ENCODE results near the gene DNAJA1. TPM values are rescaled to one million over a fixed set of nuclear protein-coding genes. Genes with fewer than 3 reads are reported as not detected.

DNAJA1 gene
- polyA plus RNA-seq, 1 donor (not counting 4 experiments of a cell fraction or from before 2014, with no cell fraction given): 169 TPM

DNA sequence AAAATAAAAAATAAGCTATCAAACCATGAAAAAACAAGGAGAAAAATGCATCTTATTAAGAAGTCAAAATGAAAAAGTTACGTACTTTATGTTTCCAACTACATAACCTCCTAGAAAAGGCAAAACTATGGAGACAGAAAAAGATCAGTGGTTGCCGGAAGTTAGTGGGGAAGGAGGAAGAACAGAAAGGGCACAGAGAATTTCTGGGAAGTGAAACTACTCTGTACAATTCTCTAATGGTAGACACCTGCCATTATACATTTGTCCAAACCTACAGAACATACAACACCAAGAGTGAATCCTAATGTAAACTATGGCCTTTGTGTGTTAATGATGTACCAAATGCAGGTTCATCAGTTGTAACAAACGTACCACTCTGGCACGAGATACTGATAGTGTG lies 26.1 kb downstream of the DNAJA1 start:
- Histone ChIP-seq H3K9ac (ENCODE audit: control insufficient read depth, extremely low read depth, insufficient read depth, low read length) (no peak overlapping the region), H3K4me1 (ENCODE audit: control insufficient read depth, extremely low read depth, insufficient read depth, low read length) (no peaks in the 10 kb centered on the region), H4K20me1 (ENCODE audit: control insufficient read depth, extremely low read depth, insufficient read depth, low read length) (no peaks in the 10 kb centered on the region), H3K9me3 (ENCODE audit: control insufficient read depth, low read depth, low read length) (no peaks in the 10 kb centered on the region), H3K4me3 (ENCODE audit: control insufficient read depth in 2 of 3, extremely low read depth in 1 of 3, insufficient read depth in 2 of 3, low read depth in 1 of 3, low read length in 3 of 3) (no peak overlapping the region), H3K9me1 (ENCODE audit: control insufficient read depth, extremely low read depth, insufficient read depth, low read length) (no peaks in the 10 kb centered on the region), H3K27ac (ENCODE audit: control insufficient read depth, insufficient read depth, low read length) (no peak overlapping the region), H3K4me2 (ENCODE audit: control insufficient read depth, extremely low read depth, insufficient read depth, low read depth, low read length) (no peak overlapping the region), H2AFZ (ENCODE audit: control insufficient read depth, low read length) (no peak overlapping the region), H3K79me2 (ENCODE audit: control insufficient read depth, insufficient read depth, low read length) (no peaks in the 10 kb centered on the region), H3K36me3 (ENCODE audit: control insufficient read depth in 2 of 2, extremely low read depth in 1 of 2, insufficient read depth in 2 of 2, low read length in 2 of 2) (peaks cover 9 to 25% of the 10 kb centered on the region in 2 experiments), H3K27me3 (ENCODE audit: control insufficient read depth, extremely low read depth, insufficient read depth, low read length) (no peaks in the 10 kb centered on the region)
- DNase-seq (ENCODE audit: low read depth, low spot score) (no peak), FAIRE-seq (no peak)
- no peak for TF ChIP-seq EZH2 (IDR thresholded peaks at IDR 0.05; ENCODE audit: low read length)
- TF ChIP-seq, protein P1, sequence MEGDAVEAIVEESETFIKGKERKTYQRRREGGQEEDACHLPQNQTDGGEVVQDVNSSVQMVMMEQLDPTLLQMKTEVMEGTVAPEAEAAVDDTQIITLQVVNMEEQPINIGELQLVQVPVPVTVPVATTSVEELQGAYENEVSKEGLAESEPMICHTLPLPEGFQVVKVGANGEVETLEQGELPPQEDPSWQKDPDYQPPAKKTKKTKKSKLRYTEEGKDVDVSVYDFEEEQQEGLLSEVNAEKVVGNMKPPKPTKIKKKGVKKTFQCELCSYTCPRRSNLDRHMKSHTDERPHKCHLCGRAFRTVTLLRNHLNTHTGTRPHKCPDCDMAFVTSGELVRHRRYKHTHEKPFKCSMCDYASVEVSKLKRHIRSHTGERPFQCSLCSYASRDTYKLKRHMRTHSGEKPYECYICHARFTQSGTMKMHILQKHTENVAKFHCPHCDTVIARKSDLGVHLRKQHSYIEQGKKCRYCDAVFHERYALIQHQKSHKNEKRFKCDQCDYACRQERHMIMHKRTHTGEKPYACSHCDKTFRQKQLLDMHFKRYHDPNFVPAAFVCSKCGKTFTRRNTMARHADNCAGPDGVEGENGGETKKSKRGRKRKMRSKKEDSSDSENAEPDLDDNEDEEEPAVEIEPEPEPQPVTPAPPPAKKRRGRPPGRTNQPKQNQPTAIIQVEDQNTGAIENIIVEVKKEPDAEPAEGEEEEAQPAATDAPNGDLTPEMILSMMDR (optimal IDR thresholded peaks at IDR 0.05 in 1 of 3, IDR thresholded peaks at IDR 0.05 in 1 of 3, conservative IDR thresholded peaks at IDR 0.05 in 1 of 3; ENCODE audit: extremely low read depth in 1 of 3, insufficient read depth in 2 of 3, low read length in 3 of 3): no peak
- dilution Hi-C loops (cut with MboI; ENCODE audit: extremely low pct_ligation_motif_present, low sequenced_read_pairs): no loop called here

DNA sequence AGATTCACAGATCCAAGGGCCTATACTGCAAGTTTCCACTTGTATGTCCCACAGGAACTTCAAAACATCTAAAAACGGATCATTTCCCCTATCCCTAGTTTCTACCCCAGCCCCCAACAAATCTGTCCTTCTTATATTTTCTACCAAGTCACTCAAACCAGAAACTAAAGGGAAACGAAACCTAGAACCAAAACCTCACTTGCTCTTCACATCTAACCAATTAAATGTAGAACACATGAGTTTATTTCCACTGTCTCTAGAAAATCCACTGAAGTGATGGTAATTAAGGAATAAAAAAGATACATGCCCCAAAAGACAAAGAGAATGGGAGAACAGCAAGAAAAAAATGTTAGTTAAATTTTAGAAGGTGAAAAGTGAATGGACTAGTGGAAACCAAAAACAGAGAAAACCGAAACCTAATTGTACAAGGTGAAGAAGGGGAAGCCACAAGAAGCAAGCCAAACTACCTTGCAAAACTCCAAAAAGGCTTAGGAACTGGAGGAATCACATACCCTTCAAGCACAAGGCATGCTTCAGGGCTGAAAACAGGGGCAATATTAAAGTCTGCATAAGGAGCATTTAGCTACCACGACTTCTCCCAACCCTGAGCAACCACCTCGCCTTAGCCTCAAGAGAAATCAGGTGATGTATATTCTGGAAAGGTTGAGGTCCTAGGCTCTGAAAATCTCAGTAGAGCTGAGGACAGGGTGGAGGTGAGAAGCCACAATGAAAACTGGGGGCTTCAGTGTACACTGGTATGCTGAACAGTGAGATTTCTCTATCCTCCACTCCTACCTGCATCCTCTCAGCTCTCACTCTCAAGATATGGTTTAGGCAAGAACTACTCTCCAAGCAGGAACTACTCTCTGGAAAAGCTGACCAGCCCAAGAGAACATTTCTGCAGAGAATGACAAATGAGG lies 40.3 kb downstream of the DNAJA1 start:
- H3K4me1 ChIP-seq (ENCODE audit: control insufficient read depth, extremely low read depth, insufficient read depth, low read length): no peaks in the 10 kb centered on the region
- H3K79me2 ChIP-seq (ENCODE audit: control insufficient read depth, insufficient read depth, low read length): peaks cover 6% of the 10 kb centered on the region
- no peak overlapping the region for H3K4me2 ChIP-seq (ENCODE audit: control insufficient read depth, extremely low read depth, insufficient read depth, low read depth, low read length)
- DNase-seq (ENCODE audit: low read depth, low spot score) (no peak), FAIRE-seq (no peak)
- H4K20me1 ChIP-seq (ENCODE audit: control insufficient read depth, extremely low read depth, insufficient read depth, low read length): no peaks in the 10 kb centered on the region
- no peaks in the 10 kb centered on the region for H3K27me3 ChIP-seq (ENCODE audit: control insufficient read depth, extremely low read depth, insufficient read depth, low read length)
- dilution Hi-C loops (cut with MboI; ENCODE audit: extremely low pct_ligation_motif_present, low sequenced_read_pairs): no loop called here
- no peak for TF ChIP-seq EZH2 (IDR thresholded peaks at IDR 0.05; ENCODE audit: low read length)
- no peak overlapping the region for H3K27ac ChIP-seq (ENCODE audit: control insufficient read depth, insufficient read depth, low read length)
- H2AFZ ChIP-seq (ENCODE audit: control insufficient read depth, low read length): no peak overlapping the region
- no peak overlapping the region for H3K4me3 ChIP-seq (ENCODE audit: control insufficient read depth in 2 of 3, extremely low read depth in 1 of 3, insufficient read depth in 2 of 3, low read depth in 1 of 3, low read length in 3 of 3)
- H3K9me3 ChIP-seq (ENCODE audit: control insufficient read depth, low read depth, low read length): no peaks in the 10 kb centered on the region
- H3K9me1 ChIP-seq (ENCODE audit: control insufficient read depth, extremely low read depth, insufficient read depth, low read length): no peaks in the 10 kb centered on the region
- H3K9ac ChIP-seq (ENCODE audit: control insufficient read depth, extremely low read depth, insufficient read depth, low read length): no peak overlapping the region
- peaks cover 28 to 29% of the 10 kb centered on the region in 2 experiments for H3K36me3 ChIP-seq (ENCODE audit: control insufficient read depth in 2 of 2, extremely low read depth in 1 of 2, insufficient read depth in 2 of 2, low read length in 2 of 2)

All from keratinocyte (primary cell).